Prostate gland (tissue), 2 donors: ENCODE data around the gene PAFAH1B1.
"Not testable (repeated sequence)": the region's sequence is repeated elsewhere in the genome, so short reads cannot be mapped to it uniquely, and the experiment has no call there.

ENCODE experiments used
- CTCF ChIP-seq, 4 experiments: fragments of 200-600 bp in 2 of 4; fragments of 450-650 bp in 2 of 4; sonication (generic) in 2 of 4; IDR thresholded peaks; 1 replicate in 3 of 4; 2 replicates in 1 of 4; pipeline ENCODE4 v1.5.1; 2016 to 2019; ENCODE audit warnings: antibody characterized with exemption in 4 of 4, mild to moderate bottlenecking in 2 of 4, moderate library complexity in 2 of 4
- POLR2A ChIP-seq: fragments of 450-650 bp; IDR thresholded peaks from one replicate; pipeline ENCODE4 v1.6.1; 2016; ENCODE audit warnings: antibody characterized with exemption, mild to moderate bottlenecking

- TF ChIP-seq CTCF (IDR thresholded peaks at IDR 0.05); POLR2A: not testable (repeated sequence)
Observed at GRCh38 chr17:2548026-2548425, 45.4 kb upstream of the PAFAH1B1 start.
